Gastroesophageal sphincter (tissue), 3 donors: ENCODE results near the gene C1GALT1.

Experiments used
- CTCF ChIP-seq, 4 experiments: fragments of 200-600 bp in 2 of 4; fragments of 450-650 bp in 2 of 4; sonication (generic) in 1 of 4; IDR thresholded peaks; one replicate each; pipeline ENCODE4 v1.5.1; 2017 to 2019; ENCODE audit warnings: antibody characterized with exemption in 4 of 4, mild to moderate bottlenecking in 2 of 4, moderate library complexity in 2 of 4
- EP300 ChIP-seq: sonication (generic); formaldehyde crosslinking; IDR thresholded peaks from one replicate; pipeline ENCODE4 v1.6.1; 2017; ENCODE audit warnings: antibody characterized with exemption, mild to moderate bottlenecking
- POLR2A ChIP-seq, 2 donors: fragments of 450-650 bp; IDR thresholded peaks; one replicate each; pipeline ENCODE4 v1.6.1; 2017; ENCODE audit warnings: antibody characterized with exemption in 2 of 2, mild to moderate bottlenecking in 2 of 2, moderate library complexity in 1 of 2
- POLR2AphosphoS5 ChIP-seq: sonication (generic); formaldehyde crosslinking; IDR thresholded peaks from one replicate; pipeline ENCODE4 v1.6.1; 2017; ENCODE audit warnings: antibody characterized with exemption

GRCh38 chr7:7223250-7223649, 40.9 kb downstream of the C1GALT1 start:
- TF ChIP-seq CTCF (IDR thresholded peaks at IDR 0.05) (no peak), POLR2AphosphoS5 (no peak), EP300 (no peak), POLR2A (IDR thresholded peaks at IDR 0.05) (no peak)
